H9 (cell line): Measurements from ENCODE around the gene NDUFB2. TPM values are rescaled to one million over a fixed set of nuclear protein-coding genes. Genes with fewer than 3 reads are reported as not detected.

Experiments
- DNase-seq: peaks from one replicate; pipeline ENCODE4 v3.0.0-alpha.2; 2017
- H2AFZ ChIP-seq: one replicate; pipeline ENCODE4 v1.6.1; 2013; ENCODE audit warnings: mild to moderate bottlenecking, low read length, control low read depth, moderate library complexity
- H2AK5ac ChIP-seq: 2 replicates; pipeline ENCODE4 v1.6.1; 2013; ENCODE audit warnings: low read length, control low read depth, mixed read lengths; ENCODE audit not compliant: insufficient read length
- H2BK120ac ChIP-seq: one replicate; pipeline ENCODE4 v1.6.1; 2013; ENCODE audit warnings: low read depth, mild to moderate bottlenecking, low read length, control low read depth, inconsistent platforms; ENCODE audit not compliant: poor library complexity, severe bottlenecking
- H2BK12ac ChIP-seq: 2 replicates; pipeline ENCODE4 v1.6.1; 2013; ENCODE audit warnings: low read length, control low read depth, mixed read lengths, low read depth; ENCODE audit not compliant: insufficient read length
- H2BK15ac ChIP-seq: 2 replicates; pipeline ENCODE4 v1.6.1; 2013; ENCODE audit warnings: low read depth, low read length, control low read depth
- H2BK20ac ChIP-seq: one replicate; pipeline ENCODE4 v1.6.1; 2013; ENCODE audit warnings: low read depth, mild to moderate bottlenecking, low read length, control low read depth, inconsistent platforms; ENCODE audit not compliant: poor library complexity, severe bottlenecking
- H2BK5ac ChIP-seq: 2 replicates; pipeline ENCODE4 v1.6.1; 2013; ENCODE audit warnings: low read length, control low read depth, mixed read lengths; ENCODE audit not compliant: insufficient read length
- H3K14ac ChIP-seq: 2 replicates; pipeline ENCODE4 v1.6.1; 2013; ENCODE audit warnings: low read length, control low read depth; ENCODE audit not compliant: insufficient read depth
- H3K18ac ChIP-seq: 2 replicates; pipeline ENCODE4 v1.6.1; 2013; ENCODE audit warnings: low read depth, mild to moderate bottlenecking, mixed read lengths, low read length, control low read depth; ENCODE audit not compliant: insufficient read length
- H3K23ac ChIP-seq: 2 replicates; pipeline ENCODE4 v1.6.1; 2013; ENCODE audit warnings: low read length, control low read depth, mixed read lengths, low read depth; ENCODE audit not compliant: insufficient read length
- H3K23me2 ChIP-seq: 2 replicates; pipeline ENCODE4 v1.6.1; 2013; ENCODE audit warnings: low read depth, mild to moderate bottlenecking, mixed read lengths, low read length, control low read depth; ENCODE audit not compliant: insufficient read length, poor library complexity, severe bottlenecking
- H3K27ac ChIP-seq: 2 replicates; pipeline ENCODE4 v1.5.1; 2013; ENCODE audit warnings: low read length, control low read depth, mixed read lengths, low read depth; ENCODE audit not compliant: insufficient read length
- H3K27me3 ChIP-seq: 2 replicates; pipeline ENCODE4 v1.6.1; 2013; ENCODE audit warnings: low read length, control low read depth, inconsistent platforms; ENCODE audit not compliant: insufficient read depth
- H3K4ac ChIP-seq: 2 replicates; pipeline ENCODE4 v1.6.1; 2013; ENCODE audit warnings: low read depth, mild to moderate bottlenecking, control low read depth, inconsistent platforms, low read length, moderate library complexity
- H3K4me1 ChIP-seq: 2 replicates; pipeline ENCODE4 v1.6.1; 2013; ENCODE audit warnings: low read length, control low read depth, inconsistent platforms; ENCODE audit not compliant: insufficient read depth
- H3K4me2 ChIP-seq: 2 replicates; pipeline ENCODE4 v1.6.1; 2013; ENCODE audit warnings: low read length, control low read depth, mixed read lengths; ENCODE audit not compliant: insufficient read length, insufficient read depth
- H3K56ac ChIP-seq: 2 replicates; pipeline ENCODE4 v1.6.1; 2013; ENCODE audit warnings: low read depth, mild to moderate bottlenecking, mixed read lengths, low read length, control low read depth; ENCODE audit not compliant: insufficient read length
- H3K79me1 ChIP-seq: 2 replicates; pipeline ENCODE4 v1.6.1; 2013; ENCODE audit warnings: low read depth, mild to moderate bottlenecking, moderate library complexity, low read length, control low read depth, inconsistent platforms; ENCODE audit not compliant: insufficient read depth, poor library complexity, severe bottlenecking
- H3K79me2 ChIP-seq: 2 replicates; pipeline ENCODE4 v1.6.1; 2013; ENCODE audit warnings: low read length, control low read depth, inconsistent platforms; ENCODE audit not compliant: insufficient read depth
- H3K9ac ChIP-seq: 2 replicates; pipeline ENCODE4 v1.6.1; 2013; ENCODE audit warnings: low read length, control low read depth, mixed read lengths; ENCODE audit not compliant: insufficient read length; ENCODE audit errors: extremely low read depth
- H3K9me3 ChIP-seq: one replicate; pipeline ENCODE4 v1.6.1; 2013; ENCODE audit warnings: low read depth, low read length, inconsistent platforms; ENCODE audit not compliant: control insufficient read depth
- H3T11ph ChIP-seq: one replicate; pipeline ENCODE4 v1.6.1; 2013; ENCODE audit warnings: mild to moderate bottlenecking, low read length, control low read depth, inconsistent platforms
- H4K20me1 ChIP-seq: one replicate; pipeline ENCODE4 v1.6.1; 2013; ENCODE audit not compliant: control insufficient read depth, insufficient read length, insufficient read depth
- H4K5ac ChIP-seq: 2 replicates; pipeline ENCODE4 v1.6.1; 2013; ENCODE audit warnings: low read depth, mild to moderate bottlenecking, mixed read lengths, low read length, control low read depth; ENCODE audit not compliant: insufficient read length
- H4K8ac ChIP-seq: replicated peaks from 2 replicates; pipeline ENCODE4 v1.6.1; 2013; ENCODE audit warnings: low read length, control low read depth, mixed read lengths, low read depth; ENCODE audit not compliant: insufficient read length
- H4K91ac ChIP-seq: 2 replicates; pipeline ENCODE4 v1.6.1; 2013; ENCODE audit warnings: low read depth, mild to moderate bottlenecking, moderate library complexity, mixed read lengths, low read length, control low read depth; ENCODE audit not compliant: insufficient read length
- H3K27ac Mint-ChIP-seq, 3 experiments: 2 replicates in 2 of 3; 3 replicates in 1 of 3; pipeline ENCODE4 v1.8.0; 2020 to 2021; ENCODE audit warnings: mixed read lengths in 3 of 3, mild to moderate bottlenecking in 1 of 3, moderate library complexity in 1 of 3
- H3K27me3 Mint-ChIP-seq: 2 replicates; pipeline ENCODE4 v1.8.0; 2021; ENCODE audit warnings: low read depth, mild to moderate bottlenecking, moderate library complexity, mixed read lengths
- H3K36me3 Mint-ChIP-seq, 3 experiments: 2 replicates in 2 of 3; 3 replicates in 1 of 3; pipeline ENCODE4 v1.8.0; 2020 to 2021; ENCODE audit warnings: low read depth in 3 of 3, mixed read lengths in 3 of 3; ENCODE audit not compliant: insufficient read depth in 1 of 3
- H3K4me1 Mint-ChIP-seq, 2 experiments: 2 replicates each; pipeline ENCODE4 v1.8.0; 2020; ENCODE audit warnings: mixed read lengths in 2 of 2
- H3K4me3 Mint-ChIP-seq, 2 experiments: 2 replicates in 1 of 2; 3 replicates in 1 of 2; pipeline ENCODE4 v1.8.0; 2020 to 2021; ENCODE audit warnings: mild to moderate bottlenecking in 2 of 2, mixed read lengths in 2 of 2, moderate library complexity in 1 of 2
- H3K9me3 Mint-ChIP-seq, 2 experiments: 2 replicates in 1 of 2; 3 replicates in 1 of 2; pipeline ENCODE4 v1.8.0; 2020; ENCODE audit warnings: mild to moderate bottlenecking in 2 of 2, mixed read lengths in 2 of 2, moderate library complexity in 1 of 2
- CTCF ChIP-seq: fragments of 200-600 bp; sonication (generic); conservative IDR thresholded peaks from 3 replicates; pipeline ENCODE4 v1.8.0; 2021; ENCODE audit warnings: antibody characterized with exemption, mild to moderate bottlenecking
- WGBS: extraction: QIAGEN DNeasy Blood & Tissue Kit; methylation state at CpG from one replicate; pipeline ENCODE4 v1.1.7; 2013; ENCODE audit warnings: missing lambda C conversion rate, low lambda C conversion rate, mixed read lengths; ENCODE audit not compliant: insufficient read length; ENCODE audit errors: extremely low coverage; 5-methylcytosine and 5-hydroxymethylcytosine counted together
- total RNA-seq: library from RNA; stranded (reverse); gene quantifications from 2 replicates; pipeline ENCODE4 v1.2.1, GENCODE V29; 2021

Gene NDUFB2
- total RNA-seq, 1 experiment from 2014 or later: 177 TPM

- H4K20me1 ChIP-seq: no peaks in the 10 kb centered on the region
- no peaks in the 10 kb centered on the region for H3K79me2 ChIP-seq
- H3K27ac Mint-ChIP-seq: no peak overlapping the region; a peak in 1 of 7 replicates
- no peak overlapping the region for H3K4me3 Mint-ChIP-seq
- H3K4me1 ChIP-seq: no peaks in the 10 kb centered on the region
- H3K14ac ChIP-seq: no peak overlapping the region
- H2BK120ac ChIP-seq: no peak overlapping the region
- H3K56ac ChIP-seq: no peak overlapping the region
- no peak overlapping the region for H3K4ac ChIP-seq
- no peak overlapping the region for H2BK15ac ChIP-seq
- no peaks in the 10 kb centered on the region for H3K79me1 ChIP-seq
- no peak overlapping the region for H4K5ac ChIP-seq
- H4K91ac ChIP-seq: no peak overlapping the region
- H3K27me3 Mint-ChIP-seq: no peaks in the 10 kb centered on the region
- no peak overlapping the region for H3K4me2 ChIP-seq
- no peaks in the 10 kb centered on the region for H3K27me3 ChIP-seq
- H2AFZ ChIP-seq: no peak overlapping the region
- H3K36me3 Mint-ChIP-seq: peaks cover 6 to 18% (median 14%) of the 10 kb centered on the region in 3 experiments
- H3K23me2 ChIP-seq: no peaks in the 10 kb centered on the region
- H3T11ph ChIP-seq: no peak overlapping the region
- no peak overlapping the region for H4K8ac ChIP-seq
- no peak for DNase-seq
- no peak overlapping the region for H2AK5ac ChIP-seq
- H3K9me3 Mint-ChIP-seq: no peaks in the 10 kb centered on the region
- H3K23ac ChIP-seq: no peak overlapping the region
- TF ChIP-seq CTCF: no peak
- H2BK12ac ChIP-seq: no peak overlapping the region
- no peak overlapping the region for H3K27ac ChIP-seq
- WGBS: no CpG with 5 or more reads among the region's 2 CpGs
- H2BK20ac ChIP-seq: no peak overlapping the region
- H3K9ac ChIP-seq: no peak overlapping the region
- H3K4me1 Mint-ChIP-seq: peaks cover 12 to 16% of the 10 kb centered on the region in 2 experiments
- no peaks in the 10 kb centered on the region for H3K9me3 ChIP-seq
- no peak overlapping the region for H2BK5ac ChIP-seq
- no peak overlapping the region for H3K18ac ChIP-seq
Measured at GRCh38 chr7:140744005-140744404, 47.5 kb downstream of the NDUFB2 start.
